Left colon (tissue), 2 donors: ENCODE measurements around the gene SCTR. TPM values are rescaled to one million over a fixed set of nuclear protein-coding genes. Genes with fewer than 3 reads are reported as not detected.

ENCODE experiments used
- ATAC-seq: fragments of 200-7000 bp; cut with Tn5 transposase; one replicate; pipeline ENCODE4 v1.9.1; 2020; ENCODE audit warnings: mild to moderate bottlenecking, moderate library complexity
- DNase-seq, 2 donors: peaks; one replicate each; pipeline ENCODE4 v3.0.0-alpha.2; 2020
- intact Hi-C, 2 donors: fragments of 100-400 bp; cut with DNase I in 1 of 2; cut with micrococcal nuclease in 1 of 2; formaldehyde crosslinking; loops; one replicate each; pipeline versions ENCODE4 v1.11.2 to v1.14.0; 2022; cut with DNase I, micrococcal nuclease
- long read RNA-seq: library from polyadenylated mRNA; unstranded; transcript quantifications from one replicate; pipeline ENCODE4 v2.0.0, GENCODE V29; 2021
- total RNA-seq, 2 donors: library from RNA; stranded (reverse); fragmentation: NEBNext Ultra II Directional; extraction: Animal tissue kit (Norgen Biotek cat#: 25700); gene quantifications; one replicate each; pipeline ENCODE4 v1.2.1, GENCODE V29; 2021
- donor health status: DM: no; HTN: no; CAD: no.
- donor health status: DM: yes; HTN: yes; CAD: no.

The SCTR gene
- under 1 TPM in 1 of 2 donors, not detected in 1; 0.45 TPM for total RNA-seq
- long read RNA-seq, partial matches to known transcripts, result 0 of 4 reads
- long read RNA-seq, other reads (novel, unspliced or antisense), result 4 of 4 reads

- DNase-seq (no peak), ATAC-seq (peak; percentile 29)
- intact Hi-C loops, result no loop called here
Observed at GRCh38 chr2:119523952-119524694, at the start of gene SCTR. SCTR (minus strand) TSS chr2:119524483; CDS start chr2:119524226, 257 bp downstream.

DNA sequence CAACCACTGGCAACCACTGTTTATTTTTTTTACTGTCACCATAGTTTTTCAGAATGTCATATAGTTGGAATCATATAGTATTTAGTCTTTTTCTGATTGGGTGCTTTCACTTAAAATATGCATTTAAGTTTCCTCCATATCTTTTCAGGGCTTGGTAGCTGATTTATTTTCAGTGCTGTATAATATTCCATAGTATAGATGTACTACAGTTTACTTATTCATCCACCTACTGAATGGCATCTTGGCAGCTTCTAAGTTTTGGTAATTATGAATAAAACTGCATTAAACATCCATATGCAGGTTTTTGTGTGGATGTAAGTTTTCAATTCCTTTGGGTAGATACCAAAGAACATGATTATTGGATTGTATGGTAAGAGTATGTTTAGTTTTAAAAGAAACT is 43.0 kb upstream of the SCTR start:
- intact Hi-C loops, result no loop called here
- ATAC-seq (no peak), DNase-seq (no peak)

DNA sequence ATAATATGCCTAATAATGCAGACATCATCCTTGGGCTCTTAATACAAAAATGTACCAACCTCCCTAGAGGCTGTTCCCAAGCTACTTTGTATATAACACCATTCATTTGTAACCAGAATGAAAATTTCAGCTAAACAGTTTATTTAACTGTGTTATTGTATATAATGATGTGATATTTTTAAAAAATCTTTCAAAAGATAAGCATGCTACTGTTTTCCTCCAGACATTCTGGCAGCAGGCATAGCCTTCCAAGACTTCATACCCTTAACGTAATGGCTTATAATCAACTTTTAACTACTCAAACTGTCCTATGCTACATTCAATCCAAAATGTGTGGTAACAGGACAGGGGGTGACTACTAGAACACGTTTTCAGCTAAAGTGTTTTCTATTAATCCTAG is 41.2 kb upstream of the SCTR start:
- no peak for ATAC-seq
- intact Hi-C loops, result no loop called here
- no peak for DNase-seq

GRCh38 chr2:119553687-119554344 is 29.5 kb upstream of the SCTR start:
- intact Hi-C loops, result no loop called here
- ATAC-seq, result no peak
- no peak for DNase-seq

GRCh38 chr2:119552902-119553301 is 28.6 kb upstream of the SCTR start:
- intact Hi-C loops, result no loop called here
- ATAC-seq, result no peak
- DNase-seq, result no peak

- intact Hi-C loops, result no loop called here
- no peak for ATAC-seq
- DNase-seq, result no peak
Observed at GRCh38 chr2:119550856-119551255, 26.6 kb upstream of the SCTR start.

DNA sequence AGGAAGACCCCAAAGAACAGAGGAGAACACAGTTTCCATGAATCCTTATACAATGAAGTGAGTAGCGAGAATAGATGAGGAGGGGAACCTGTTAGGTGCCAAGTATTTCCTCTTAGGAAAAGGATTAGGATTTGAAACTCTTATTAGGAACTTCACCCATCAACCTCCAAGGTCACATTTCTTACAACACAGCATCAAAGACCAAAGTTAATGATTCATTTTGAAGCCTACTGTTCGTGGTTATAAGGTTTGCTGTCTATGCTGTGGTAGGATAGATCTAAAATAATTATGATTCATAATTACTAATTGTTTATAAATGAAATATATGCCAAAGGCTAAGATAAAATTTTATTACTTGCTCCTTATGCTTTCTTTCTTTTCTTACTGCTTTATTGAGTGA is 26.1 kb upstream of the SCTR start:
- intact Hi-C loops, result no loop called here
- DNase-seq (no peak), ATAC-seq (no peak)

- DNase-seq (no peak), ATAC-seq (no peak)
- intact Hi-C loops, result no loop called here
Observed at GRCh38 chr2:119549241-119549640, 25.0 kb upstream of the SCTR start.

- intact Hi-C loops, result no loop called here
- no peak for DNase-seq
- peak; percentile 31 for ATAC-seq
Observed at GRCh38 chr2:119548516-119549120, 24.3 kb upstream of the SCTR start.

DNA sequence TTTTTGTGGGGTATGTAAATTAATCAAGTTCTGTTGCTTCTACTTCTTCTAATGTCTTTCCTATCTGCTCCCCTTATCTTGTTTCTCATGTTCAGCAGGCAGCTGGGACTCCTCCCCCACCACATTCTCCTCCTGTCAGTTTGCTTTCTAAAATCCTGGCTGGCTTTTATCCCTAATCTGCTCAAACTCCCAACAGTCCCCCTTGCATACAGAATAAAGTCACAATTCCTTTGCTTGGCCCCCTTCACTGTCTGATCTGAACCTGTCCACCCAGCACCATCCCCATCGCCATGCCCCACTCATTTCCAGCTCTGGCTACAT is 22.1 kb upstream of the SCTR start:
- DNase-seq (no peak), ATAC-seq (no peak)
- intact Hi-C loops, result no loop called here

DNA sequence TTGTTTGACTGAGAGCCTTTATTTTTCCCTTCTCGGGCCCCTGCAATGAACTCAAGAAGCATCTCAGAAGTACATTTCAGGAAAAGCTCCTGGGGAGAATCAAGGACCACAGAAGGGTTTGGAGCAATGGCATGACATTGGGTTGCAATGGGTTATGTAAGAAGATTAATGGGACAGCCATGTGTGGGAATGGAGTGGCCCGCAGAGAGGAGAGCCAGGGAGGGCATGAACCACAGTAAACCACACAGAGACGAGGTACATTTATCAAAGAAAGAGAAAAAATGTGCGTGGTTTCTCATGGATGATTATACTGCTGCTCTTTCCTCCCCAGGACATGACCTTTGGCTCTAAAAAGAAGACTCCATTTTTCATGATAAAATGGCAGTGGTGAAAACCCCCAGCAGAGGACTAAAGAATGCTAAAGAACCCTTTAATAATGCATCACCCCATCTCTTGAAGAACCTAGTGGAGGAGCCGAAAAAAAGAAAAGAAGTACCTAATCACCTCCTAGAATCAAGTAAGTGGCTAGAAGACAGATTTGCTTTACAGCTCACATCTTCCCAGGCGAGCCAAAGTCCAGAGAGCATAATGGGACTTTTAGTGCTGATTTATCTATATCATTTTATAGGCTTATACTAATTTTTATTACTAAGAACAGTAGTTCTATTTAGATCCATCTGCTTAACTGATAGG is 21.6 kb upstream of the SCTR start:
- ATAC-seq (peak; percentile 26), DNase-seq (no peak)
- intact Hi-C loops, result no loop called here

GRCh38 chr2:119544939-119545475 is 20.7 kb upstream of the SCTR start:
- ATAC-seq (no peak), DNase-seq (no peak)
- intact Hi-C loops, result no loop called here

GRCh38 chr2:119544075-119544938 is 20.0 kb upstream of the SCTR start, which contains the start of gene CFAP221:
CFAP221 (plus strand) TSS chr2:119544449; CDS start chr2:119546132, 1,683 bp downstream.
- peak; percentile 60 to 86 for DNase-seq
- peak; percentile 96 for ATAC-seq
- intact Hi-C loops, result no loop called here

DNA sequence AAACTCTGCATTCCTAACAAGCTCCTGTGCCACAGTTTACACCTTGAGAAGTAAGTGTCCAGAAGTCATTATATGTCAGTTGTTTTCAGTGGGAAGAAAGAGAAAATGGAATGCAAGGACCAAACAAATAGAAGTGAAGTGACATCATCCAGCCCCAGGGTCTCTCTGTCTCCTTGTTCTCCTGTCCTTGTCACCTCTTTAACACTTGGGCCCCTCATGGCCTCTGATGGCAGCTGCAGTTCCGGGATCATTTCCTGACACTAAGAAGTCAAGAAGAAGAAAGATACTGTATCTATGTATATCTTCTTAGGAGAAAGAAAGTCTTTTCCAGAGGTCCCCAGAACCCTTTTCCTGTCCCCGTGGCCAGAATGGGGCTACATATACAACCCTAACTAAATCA is 17.2 kb upstream of the SCTR start:
- DNase-seq (no peak), ATAC-seq (no peak)
- intact Hi-C loops, result no loop called here

GRCh38 chr2:119537792-119538191 is 13.5 kb upstream of the SCTR start:
- no peak for DNase-seq
- no peak for ATAC-seq
- intact Hi-C loops, result no loop called here

- ATAC-seq, result no peak
- intact Hi-C loops, result no loop called here
- DNase-seq, result no peak
Observed at GRCh38 chr2:119536707-119537106, 12.4 kb upstream of the SCTR start.

GRCh38 chr2:119536211-119536610 is 11.9 kb upstream of the SCTR start:
- no peak for ATAC-seq
- intact Hi-C loops, result no loop called here

DNA sequence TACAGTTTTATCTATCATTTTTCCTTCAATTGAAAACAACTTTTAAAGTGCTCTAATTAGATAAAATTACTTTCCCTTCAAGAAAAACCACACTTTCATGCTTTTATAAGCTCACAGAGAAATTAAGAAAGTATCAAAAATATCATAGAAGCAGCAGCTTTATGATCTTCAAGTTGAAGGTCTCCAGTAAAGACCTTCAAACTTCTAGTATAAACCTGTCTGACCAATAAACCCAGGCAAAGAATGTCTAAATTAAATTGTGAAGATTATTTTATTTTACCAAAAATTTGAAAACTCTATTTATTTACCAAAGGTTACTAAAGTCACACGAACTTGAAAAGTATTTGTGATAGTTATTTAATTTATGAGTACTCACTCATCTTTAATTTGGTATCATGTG is 9.3 kb upstream of the SCTR start:
- intact Hi-C loops, result no loop called here
- no peak for DNase-seq
- ATAC-seq, result no peak

More at GRCh38 chr2:119536211-119536610, 11.9 kb upstream of the SCTR start:
- DNase-seq, result no peak
